ENCODE measurements around the gene PRDM11.

Gene PRDM11

DNA sequence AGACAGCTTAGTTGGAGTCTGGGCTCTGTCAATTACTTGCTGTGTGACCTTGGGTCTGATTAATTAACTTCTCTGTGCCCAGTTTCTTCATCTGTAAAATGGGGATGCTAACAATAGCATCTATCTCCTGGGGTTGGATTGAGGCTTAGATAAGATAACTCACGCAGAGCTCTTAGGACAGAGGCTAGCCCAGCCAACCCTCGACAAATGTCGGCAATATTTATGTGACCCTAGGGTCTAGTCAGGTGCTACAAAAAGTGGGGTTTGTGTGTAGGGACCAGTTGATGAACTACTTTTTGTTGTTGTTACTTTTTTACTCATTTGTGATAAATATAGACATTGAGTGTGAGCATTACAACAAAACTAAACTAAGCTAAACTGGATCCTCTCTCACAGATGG is 117.3 kb downstream of the PRDM11 start:
- DNase-seq (ENCODE audit: low read depth): no peak

DNA sequence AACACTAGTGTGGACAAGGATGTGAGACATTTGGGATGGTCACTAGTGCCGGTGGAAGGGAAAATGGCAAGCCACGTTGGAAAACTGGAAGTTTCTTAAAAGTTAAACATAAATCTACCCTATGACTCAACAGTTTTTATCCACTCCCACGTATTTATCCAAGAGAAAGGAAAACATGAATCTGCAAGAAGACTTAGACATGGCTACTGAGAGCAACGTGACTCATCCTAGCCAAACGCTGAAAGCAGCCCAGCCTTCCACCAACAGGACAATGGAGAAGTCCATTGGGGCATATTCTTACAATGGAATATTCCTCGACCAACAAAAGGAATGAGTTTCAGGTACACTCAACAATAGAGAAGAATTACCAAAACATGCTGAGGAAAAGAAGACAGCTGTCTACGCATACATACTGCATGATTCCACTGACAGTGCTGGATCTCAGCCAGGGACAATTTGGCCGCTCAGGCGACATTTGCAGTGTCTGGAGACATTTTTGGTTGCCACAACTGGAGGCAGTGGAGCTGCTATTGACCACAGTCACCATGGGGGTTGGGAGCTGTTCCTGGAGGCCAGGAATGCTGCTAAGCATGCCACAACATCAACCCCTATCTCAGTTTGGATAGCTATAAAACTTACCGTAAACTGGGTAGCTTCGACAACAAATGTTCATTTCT is 118.5 kb downstream of the PRDM11 start:
- no peak for DNase-seq (ENCODE audit: low read depth)

DNA sequence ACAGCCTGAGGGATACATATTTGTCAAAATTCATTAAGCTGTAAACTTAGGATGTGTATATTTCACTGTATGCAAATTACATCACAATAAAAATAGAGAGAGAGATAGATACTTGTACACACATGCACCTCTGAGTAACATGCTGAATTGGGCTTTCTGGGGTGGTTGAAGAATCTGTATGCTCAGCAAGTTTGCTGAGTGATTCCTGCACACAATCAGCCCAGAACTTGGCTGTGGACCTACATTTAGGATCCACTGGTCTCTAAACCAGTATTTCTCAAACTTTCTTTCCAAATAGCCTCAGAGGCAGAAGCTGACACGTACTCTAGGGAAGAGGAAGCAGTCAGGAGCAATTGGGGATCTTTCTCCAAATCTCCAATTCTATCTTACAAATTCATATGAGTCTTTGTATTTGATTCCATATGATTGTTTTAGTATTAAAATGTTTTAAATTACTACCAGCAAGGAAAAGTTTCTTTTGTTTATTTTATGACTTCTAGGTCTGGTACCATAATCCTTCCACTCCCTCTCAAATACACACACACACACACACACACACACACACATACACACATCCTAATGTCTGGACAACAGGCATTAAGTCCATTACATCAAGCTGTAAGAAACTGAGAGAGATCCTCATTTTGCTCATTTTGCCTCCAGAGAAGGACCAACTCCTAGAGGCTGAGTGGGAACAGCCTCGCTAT is 119.7 kb downstream of the PRDM11 start:
- no peak for DNase-seq (ENCODE audit: low read depth)

DNA sequence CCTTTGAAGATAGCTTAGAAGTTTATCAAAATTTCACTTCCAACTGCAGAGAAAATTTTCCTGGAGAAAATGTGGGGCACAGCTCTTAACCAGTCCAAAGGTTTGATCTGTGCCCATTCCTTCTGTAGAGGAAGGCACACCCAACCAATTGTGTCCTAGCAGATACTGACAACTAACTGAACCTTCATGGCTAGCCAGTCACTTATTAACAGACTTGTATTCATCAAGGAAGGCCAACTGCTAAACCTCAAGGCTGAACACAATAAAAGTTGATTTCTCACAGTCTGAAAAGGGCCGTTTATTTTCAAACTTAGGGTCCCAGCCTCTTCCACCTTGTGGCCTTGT is 120.2 kb downstream of the PRDM11 start:
- DNase-seq (ENCODE audit: low read depth): no peak

DNA sequence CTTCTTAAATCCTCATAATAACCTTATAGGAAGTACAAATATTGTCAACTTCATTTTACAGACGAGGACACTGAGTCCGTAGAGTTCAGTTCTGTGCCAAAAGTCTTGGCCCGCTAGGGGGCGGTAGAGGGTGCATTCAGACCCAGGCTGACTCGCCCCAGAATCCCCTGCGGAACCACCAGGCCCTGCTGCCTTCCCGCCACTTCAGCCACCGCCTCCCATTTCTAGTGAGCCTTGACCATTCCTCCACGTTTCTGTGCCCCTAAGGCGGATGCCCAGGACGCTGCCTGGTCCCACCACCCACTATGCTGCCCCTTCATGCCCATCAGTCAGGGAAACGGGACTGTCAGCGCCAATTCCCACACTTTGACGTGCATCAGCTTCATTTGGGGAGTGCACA is 120.6 kb downstream of the PRDM11 start:
- no peak for DNase-seq (ENCODE audit: low read depth)

DNA sequence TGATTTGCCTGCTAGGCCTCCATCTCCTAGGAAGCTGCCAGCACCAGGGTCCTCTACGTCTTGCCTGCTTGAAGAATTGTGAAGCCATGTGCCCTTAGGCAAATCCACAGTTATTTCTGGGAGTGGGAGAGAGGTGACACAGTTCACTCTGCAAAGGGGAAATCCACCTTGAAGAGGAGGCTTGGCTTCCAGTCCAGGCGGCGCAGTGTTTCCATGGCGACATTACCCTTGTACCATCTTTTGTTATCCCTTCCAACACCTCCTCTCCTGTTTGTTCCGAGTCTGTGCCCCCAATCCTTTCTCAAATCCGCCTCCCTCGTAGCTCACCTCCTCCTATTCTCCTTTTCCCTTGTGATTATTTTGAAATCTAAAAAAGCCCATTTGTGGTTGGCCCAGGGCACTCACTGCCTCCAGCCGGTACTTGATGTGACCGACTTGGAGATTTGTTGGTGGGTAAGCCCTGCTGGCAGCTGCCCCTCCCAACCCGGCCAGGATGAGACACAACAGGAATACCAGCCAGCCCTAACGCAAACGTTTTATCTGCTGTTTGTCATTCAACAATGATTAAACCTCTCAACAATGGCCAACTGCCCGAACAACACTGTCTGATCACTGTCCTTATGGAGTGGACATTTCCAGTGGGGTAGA is 121.3 kb downstream of the PRDM11 start:
- no peak for DNase-seq (ENCODE audit: low read depth)

DNA sequence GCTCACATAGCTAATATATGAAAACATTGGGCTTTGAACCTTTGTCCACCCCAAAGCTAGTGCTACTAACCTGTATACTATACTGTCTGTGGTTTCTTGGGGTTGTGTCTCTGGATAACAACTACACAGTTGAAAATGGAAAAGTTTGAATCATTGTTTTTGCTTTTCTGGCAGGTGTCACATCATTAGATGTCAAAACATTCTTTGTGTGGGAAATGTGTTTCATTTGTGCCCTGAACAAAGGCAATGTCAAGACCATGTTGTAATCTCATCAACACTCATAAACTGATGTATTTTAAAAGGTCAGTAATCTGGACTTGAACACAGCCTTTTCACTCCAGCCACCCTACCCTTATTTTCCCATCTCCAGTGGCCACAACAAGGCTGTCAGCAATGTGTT is 123.2 kb downstream of the PRDM11 start:
- DNase-seq (ENCODE audit: low read depth): no peak

DNA sequence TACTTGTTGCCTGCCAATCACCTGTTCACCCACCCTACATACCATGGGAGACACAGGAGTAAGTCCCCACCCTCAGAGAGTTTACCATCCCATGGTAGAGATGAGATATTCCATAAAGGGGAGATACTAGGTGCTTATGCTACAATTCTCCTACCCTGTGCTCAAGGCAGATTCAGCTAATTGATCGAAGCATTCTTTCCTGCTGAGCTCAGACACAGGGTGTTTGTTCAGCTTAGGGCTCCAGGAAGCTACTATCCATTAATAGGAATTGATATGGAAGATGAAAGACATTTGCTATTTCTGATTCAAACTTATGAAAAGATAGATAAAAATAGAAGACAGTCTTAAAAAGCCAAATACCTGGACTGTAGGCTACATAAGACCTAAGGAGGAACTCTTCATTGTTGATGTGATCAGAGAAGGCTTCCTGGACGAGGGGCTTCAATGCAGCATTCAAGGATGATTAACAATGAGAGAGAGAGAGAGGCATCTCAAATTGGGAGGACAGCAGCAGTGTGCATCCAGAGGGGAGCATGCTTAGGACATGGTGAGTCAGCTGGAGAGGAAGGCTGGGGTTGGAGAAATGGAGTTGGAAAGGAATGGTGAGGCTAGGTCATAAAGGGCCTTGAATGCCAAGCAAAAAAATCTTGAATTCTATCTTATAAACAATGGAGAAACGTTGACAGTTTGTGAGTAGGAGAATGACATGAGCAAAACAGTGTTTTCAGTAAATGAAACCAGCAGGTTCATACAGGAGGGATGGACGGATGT is 124.7 kb downstream of the PRDM11 start:
- DNase-seq (ENCODE audit: low read depth): no peak

DNA sequence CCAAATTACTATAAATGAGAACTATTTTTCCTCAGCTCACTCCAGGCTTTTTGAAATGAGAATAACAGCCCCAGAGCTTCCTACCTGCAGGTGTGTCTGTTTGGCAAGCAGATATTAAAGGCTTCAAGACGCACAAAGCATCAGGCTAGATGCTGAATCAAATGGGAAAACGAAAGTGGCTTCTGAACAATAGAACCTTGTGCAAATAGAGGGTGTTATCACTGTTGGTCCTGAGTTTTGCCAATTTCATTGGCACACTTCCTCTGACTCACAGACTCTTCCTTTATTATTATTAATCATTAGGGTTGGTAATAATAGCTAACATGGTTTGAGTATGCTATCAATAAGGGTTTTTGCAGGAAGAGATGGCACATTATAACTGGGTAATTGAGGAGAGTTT is 126.3 kb downstream of the PRDM11 start:
- DNase-seq (ENCODE audit: low read depth): no peak

DNA sequence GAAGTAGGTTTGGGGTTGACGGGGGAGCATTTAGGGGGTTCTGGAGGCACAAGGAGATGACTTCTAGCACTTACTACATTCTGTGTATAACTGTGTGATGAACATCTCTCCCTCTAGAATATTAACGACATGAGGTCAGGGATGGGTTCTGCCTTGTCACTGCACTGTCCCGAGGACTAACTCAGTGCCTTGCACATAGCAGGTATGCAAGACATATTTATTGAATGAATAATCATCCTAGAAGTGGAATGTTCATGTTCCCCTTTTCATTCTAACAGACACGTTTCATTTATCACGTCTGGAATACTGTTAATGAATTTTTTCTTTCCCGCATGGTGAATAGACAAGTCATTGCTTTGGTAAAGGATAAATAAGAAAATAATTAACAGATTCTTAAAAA is 127.1 kb downstream of the PRDM11 start:
- no peak for DNase-seq (ENCODE audit: low read depth)

DNA sequence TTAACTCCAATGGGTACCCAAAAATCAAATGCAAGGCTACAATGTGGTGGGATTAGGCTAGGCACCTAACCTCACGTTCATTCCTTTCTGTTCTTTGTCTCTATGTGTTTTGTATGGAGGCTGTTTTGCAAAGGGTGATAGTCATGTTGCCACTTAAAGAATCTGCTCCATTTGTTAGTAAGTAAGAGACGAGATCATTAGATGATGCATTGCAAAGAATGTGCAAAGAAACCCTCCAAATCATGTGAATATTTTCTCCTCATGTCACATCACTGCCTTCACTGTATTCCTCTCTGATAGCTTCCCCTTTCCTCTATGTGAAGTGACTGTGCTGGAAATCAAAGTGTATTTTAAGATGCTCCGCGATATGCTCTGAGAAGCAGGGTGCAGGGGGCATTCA is 127.8 kb downstream of the PRDM11 start:
- no peak for DNase-seq (ENCODE audit: low read depth)

DNA sequence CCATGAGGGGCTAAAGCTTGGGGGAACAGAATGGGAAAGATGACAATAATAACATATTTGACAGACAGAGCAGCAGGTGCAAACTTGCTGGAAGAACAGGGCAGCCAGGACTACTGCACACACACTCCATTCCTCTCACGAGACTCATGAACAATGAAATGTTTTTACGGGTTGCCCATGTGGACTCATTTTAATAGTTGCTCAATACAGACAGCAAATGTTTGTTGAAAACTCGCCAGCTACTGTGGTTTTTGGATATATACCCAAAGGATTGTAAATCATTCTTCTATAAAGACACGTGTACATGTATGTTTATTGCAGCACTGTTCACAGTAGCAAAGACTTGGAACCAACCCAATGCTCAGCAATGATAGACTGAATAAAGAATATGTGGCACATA is 129.4 kb downstream of the PRDM11 start:
- no peak for DNase-seq (ENCODE audit: low read depth)

DNA sequence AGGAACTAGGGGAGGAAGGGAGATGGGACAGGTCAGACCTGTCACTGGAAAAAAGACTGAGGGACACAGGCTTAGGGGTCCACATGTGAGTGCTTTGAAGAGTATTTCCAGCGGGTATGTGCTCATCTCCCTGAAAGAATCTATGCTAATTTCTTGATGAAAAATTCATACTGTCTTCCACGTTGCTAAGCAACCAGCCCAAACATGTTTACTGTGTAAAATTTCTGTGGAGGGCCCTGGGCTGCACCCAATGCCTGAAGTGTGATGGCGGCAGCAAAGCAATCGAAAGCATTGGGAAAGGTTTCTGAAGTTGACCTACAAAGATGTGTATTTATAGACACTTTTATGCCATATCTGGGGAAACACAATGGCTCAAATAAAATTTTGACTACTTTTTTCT is 132.3 kb downstream of the PRDM11 start:
- no peak for DNase-seq (ENCODE audit: low read depth)

DNA sequence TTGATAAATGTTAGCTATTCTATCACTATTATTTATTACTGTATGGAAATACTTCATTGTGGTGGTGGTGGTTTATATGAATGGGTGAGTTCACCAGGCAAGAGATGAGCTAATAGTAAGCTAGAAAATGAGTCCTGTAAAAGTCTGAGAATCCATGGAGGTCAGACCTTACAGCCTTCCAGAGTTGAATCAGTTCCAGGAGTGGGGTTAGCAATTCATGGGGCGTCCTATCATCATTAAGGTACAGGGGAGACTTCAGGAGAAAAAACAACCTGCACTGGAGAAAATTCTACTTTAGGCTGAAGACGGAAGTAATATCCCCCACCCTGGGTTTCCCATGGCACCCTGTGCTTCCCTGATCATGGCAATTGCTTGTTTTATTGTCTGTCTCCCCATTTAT is 133.2 kb downstream of the PRDM11 start:
- no peak for DNase-seq (ENCODE audit: low read depth)

DNA sequence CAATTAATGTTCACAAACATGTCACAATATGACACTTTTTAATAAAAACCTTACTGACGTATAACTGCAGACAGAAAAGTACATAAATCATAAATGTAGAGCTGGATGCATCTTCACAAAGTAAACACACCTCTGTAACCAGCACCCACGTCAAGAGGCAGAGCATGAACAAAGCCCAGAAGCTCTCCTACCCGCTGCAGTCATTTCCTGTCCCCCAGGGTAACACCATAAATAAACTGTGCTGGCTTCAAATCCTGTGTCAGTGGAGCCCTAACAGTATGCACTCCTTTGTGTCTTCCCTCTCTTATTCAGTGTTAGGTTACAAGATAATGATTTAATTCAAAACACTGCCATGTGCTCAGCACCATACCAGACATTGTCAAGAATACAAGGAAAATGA is 134.0 kb downstream of the PRDM11 start:
- DNase-seq (ENCODE audit: low read depth): no peak

DNA sequence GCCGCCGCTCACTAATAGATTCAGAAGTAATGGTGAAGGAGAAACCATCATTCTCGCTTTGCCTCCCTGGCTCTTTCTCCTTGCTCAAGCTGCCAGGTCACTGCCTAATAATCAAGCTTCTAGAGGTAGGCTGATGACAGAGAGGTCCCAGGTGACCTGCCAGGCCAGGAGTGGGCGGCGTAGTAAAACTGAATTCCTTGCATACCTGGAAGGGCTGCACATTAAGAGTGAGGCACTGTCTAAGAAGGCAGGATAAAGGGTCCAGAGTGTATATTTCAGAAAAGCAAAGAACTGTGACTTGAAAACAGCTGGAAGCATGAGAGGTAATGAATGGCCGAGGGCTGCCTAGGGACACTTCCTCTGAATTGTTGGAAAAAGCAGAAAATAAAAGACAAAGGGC is 135.6 kb downstream of the PRDM11 start:
- no peak for DNase-seq (ENCODE audit: low read depth)
